Memory B cell (primary cell): ENCODE data around the gene TSTD2.
"Not testable (repeated sequence)": the region's sequence is repeated elsewhere in the genome, so short reads cannot be mapped to it uniquely, and the experiment has no call there.

Experiments
- ATAC-seq: fragments of 150-1000 bp; cut with Tn5 transposase; 2 replicates; pipeline ENCODE4 v1.10.0; 2021; ENCODE audit warnings: low read depth, mild to moderate bottlenecking, moderate library complexity
- DNase-seq, 2 donors: peaks; one replicate each; pipeline ENCODE4 v3.0.0; 2022; ENCODE audit warnings: low spot score in 2 of 2
- H3K27ac Mint-ChIP-seq: one replicate; pipeline ENCODE4 v1.8.0; 2022; ENCODE audit warnings: mild to moderate bottlenecking, moderate library complexity, mixed read lengths
- H3K27me3 Mint-ChIP-seq: one replicate; pipeline ENCODE4 v1.8.0; 2022; ENCODE audit warnings: mixed read lengths
- H3K36me3 Mint-ChIP-seq: one replicate; pipeline ENCODE4 v1.8.0; 2022; ENCODE audit warnings: mild to moderate bottlenecking, mixed read lengths
- H3K4me1 Mint-ChIP-seq: one replicate; pipeline ENCODE4 v1.8.0; 2022; ENCODE audit warnings: mixed read lengths
- H3K4me3 Mint-ChIP-seq: one replicate; pipeline ENCODE4 v1.8.0; 2022; ENCODE audit warnings: mild to moderate bottlenecking, moderate library complexity, mixed read lengths
- H3K9me3 Mint-ChIP-seq: one replicate; pipeline ENCODE4 v1.8.0; 2022; ENCODE audit warnings: mixed read lengths

Gene TSTD2

DNA sequence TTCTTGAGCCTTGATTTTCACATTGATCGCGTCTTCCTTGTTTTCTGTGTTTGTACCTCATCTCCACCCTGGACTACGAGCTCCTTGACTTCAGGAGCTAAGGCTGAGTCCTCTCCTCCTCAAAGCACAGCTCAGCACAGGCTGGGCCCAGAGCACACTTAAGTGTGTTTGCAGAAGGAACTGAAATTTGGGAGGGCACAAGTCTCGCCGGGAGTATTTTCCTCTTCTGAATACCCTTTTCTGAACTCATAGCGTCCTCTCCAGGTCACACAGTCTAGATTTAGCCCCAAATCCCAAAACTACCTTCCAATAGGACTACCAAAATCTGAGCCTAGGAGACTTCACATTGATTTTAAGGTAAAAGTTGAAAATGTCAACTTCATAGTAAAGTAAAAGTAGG is 41.6 kb downstream of the TSTD2 start:
- H3K36me3 Mint-ChIP-seq, result peaks cover 7% of the 10 kb centered on the region
- no peak overlapping the region for H3K27ac Mint-ChIP-seq
- H3K27me3 Mint-ChIP-seq, result peaks cover 2% of the 10 kb centered on the region
- DNase-seq (no peak), ATAC-seq (no peak)
- peaks cover 1% of the 10 kb centered on the region for H3K9me3 Mint-ChIP-seq
- H3K4me3 Mint-ChIP-seq, result no peak overlapping the region
- peaks cover 4% of the 10 kb centered on the region for H3K4me1 Mint-ChIP-seq

GRCh38 chr9:97586909-97587308 is 46.3 kb downstream of the TSTD2 start:
- ATAC-seq, H3K4me1 Mint-ChIP-seq, H3K27me3 Mint-ChIP-seq, H3K27ac Mint-ChIP-seq, H3K36me3 Mint-ChIP-seq, DNase-seq, H3K9me3 Mint-ChIP-seq, H3K4me3 Mint-ChIP-seq: not testable (repeated sequence)

DNA sequence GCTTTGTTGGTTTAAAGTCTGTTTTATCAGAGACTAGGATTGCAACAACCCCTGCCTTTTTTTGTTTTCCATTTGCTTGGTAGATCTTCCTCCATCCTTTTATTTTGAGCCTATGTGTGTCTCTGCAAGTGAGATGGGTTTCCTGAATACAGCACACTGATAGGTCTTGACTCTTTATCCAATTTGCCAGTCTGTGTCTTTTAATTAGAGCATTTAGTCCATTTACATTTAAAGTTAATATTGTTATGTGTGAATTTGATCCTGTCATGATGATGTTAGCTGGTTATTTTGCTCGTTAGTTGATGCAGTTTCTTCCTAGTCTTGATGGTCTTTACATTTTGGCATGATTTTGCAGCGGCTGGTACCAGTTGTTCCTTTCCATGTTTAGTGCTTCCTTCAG is 48.4 kb downstream of the TSTD2 start:
- not testable (repeated sequence) for H3K9me3 Mint-ChIP-seq, H3K4me3 Mint-ChIP-seq, DNase-seq, ATAC-seq, H3K27ac Mint-ChIP-seq, H3K36me3 Mint-ChIP-seq, H3K27me3 Mint-ChIP-seq, H3K4me1 Mint-ChIP-seq

- H3K4me3 Mint-ChIP-seq, ATAC-seq, H3K9me3 Mint-ChIP-seq, H3K4me1 Mint-ChIP-seq, H3K27me3 Mint-ChIP-seq, H3K27ac Mint-ChIP-seq, H3K36me3 Mint-ChIP-seq, DNase-seq: not testable (repeated sequence)
These were observed 51.6 kb downstream of the TSTD2 start for GRCh38 chr9:97581590-97581989.

- Mint-ChIP-seq H3K4me3 (no peak overlapping the region), H3K9me3 (no peaks in the 10 kb centered on the region), H3K36me3 (peaks cover 4% of the 10 kb centered on the region), H3K4me1 (peaks cover 8% of the 10 kb centered on the region), H3K27me3 (peaks cover 1% of the 10 kb centered on the region), H3K27ac (no peak overlapping the region)
- ATAC-seq, result no peak
- no peak for DNase-seq
These were observed 53.3 kb downstream of the TSTD2 start for GRCh38 chr9:97579914-97580313.

GRCh38 chr9:97578846-97579245 is 54.3 kb downstream of the TSTD2 start:
- Mint-ChIP-seq H3K9me3 (no peaks in the 10 kb centered on the region), H3K36me3 (peaks cover 4% of the 10 kb centered on the region), H3K4me1 (peaks cover 8% of the 10 kb centered on the region), H3K4me3 (no peak overlapping the region), H3K27ac (no peak overlapping the region), H3K27me3 (peaks cover 1% of the 10 kb centered on the region)
- no peak for DNase-seq
- ATAC-seq, result no peak

DNA sequence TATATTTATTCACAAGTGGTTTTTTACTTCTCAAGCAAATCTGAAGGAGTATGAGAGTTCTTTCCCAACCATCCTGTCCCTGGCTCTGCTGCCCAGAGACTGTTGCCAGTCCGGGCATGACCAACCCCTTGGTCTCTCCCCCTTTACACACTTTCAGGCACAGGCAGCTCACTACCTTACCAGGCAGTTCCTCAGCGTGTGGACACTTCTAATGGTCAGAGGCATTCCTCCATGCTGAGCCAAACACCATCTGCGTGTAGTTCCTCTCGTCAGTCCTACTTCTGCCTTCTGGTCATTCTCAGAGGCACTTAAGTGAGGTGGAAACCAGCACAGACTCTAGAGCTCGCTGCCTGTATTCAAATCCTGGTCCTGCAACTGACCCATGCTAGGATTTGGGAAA is 56.1 kb downstream of the TSTD2 start:
- Mint-ChIP-seq H3K36me3 (peaks cover 4% of the 10 kb centered on the region), H3K4me3 (no peak overlapping the region), H3K4me1 (peaks cover 8% of the 10 kb centered on the region), H3K9me3 (no peaks in the 10 kb centered on the region), H3K27me3 (peaks cover 1% of the 10 kb centered on the region), H3K27ac (no peak overlapping the region)
- ATAC-seq (no peak), DNase-seq (no peak)

- peaks cover 1% of the 10 kb centered on the region for H3K27me3 Mint-ChIP-seq
- DNase-seq (no peak), ATAC-seq (peak; percentile 35)
- peaks cover 8% of the 10 kb centered on the region for H3K4me1 Mint-ChIP-seq
- H3K9me3 Mint-ChIP-seq, result no peaks in the 10 kb centered on the region
- peaks cover 4% of the 10 kb centered on the region for H3K36me3 Mint-ChIP-seq
- peak overlapping the region; percentile 88 for H3K4me3 Mint-ChIP-seq
- H3K27ac Mint-ChIP-seq, result no peak overlapping the region
These were observed 57.4 kb downstream of the TSTD2 start for GRCh38 chr9:97575673-97576200.

DNA sequence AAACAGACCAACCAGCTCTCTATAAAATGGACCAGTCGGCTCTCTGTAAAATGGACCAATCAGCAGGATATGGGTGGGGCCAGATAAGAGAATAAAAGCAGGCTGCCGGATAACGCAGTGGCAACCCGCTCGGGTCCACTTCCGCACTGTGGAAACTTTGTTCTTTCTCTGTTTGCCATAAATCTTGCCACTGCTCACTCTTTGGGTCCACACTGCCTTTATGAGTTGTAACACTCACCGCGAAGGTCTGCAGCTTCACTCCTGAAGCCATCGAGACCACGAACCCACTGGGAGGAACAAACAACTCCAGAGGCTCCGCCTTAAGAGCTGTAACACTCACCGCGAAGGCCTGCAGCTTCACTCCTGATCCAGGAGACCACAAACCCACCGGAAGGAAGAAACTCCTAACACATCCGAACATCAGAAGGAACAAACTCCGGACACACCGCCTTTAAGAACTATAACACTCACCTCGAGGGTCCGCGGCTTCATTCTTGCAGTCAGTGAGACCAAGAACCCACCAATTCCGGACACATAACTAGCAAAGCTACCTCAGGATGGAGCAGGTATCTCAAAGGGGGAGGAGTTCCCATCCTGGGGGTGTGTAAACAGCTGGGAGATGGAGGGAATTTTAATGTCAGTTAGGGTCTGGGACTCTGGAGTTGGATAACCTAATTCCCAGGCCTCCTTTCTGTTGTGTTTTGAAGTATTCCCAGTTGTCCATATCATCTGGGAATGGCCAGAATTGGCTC is 58.1 kb downstream of the TSTD2 start:
- Mint-ChIP-seq H3K4me3 (peak overlapping the region; percentile 88), H3K27ac (peak overlapping the region; percentile 55)
- ATAC-seq (peak; percentile 63), DNase-seq (peak in 1 of 2 donors; percentile 19)
- not testable (repeated sequence) for H3K9me3 Mint-ChIP-seq, H3K36me3 Mint-ChIP-seq, H3K27me3 Mint-ChIP-seq, H3K4me1 Mint-ChIP-seq

DNA sequence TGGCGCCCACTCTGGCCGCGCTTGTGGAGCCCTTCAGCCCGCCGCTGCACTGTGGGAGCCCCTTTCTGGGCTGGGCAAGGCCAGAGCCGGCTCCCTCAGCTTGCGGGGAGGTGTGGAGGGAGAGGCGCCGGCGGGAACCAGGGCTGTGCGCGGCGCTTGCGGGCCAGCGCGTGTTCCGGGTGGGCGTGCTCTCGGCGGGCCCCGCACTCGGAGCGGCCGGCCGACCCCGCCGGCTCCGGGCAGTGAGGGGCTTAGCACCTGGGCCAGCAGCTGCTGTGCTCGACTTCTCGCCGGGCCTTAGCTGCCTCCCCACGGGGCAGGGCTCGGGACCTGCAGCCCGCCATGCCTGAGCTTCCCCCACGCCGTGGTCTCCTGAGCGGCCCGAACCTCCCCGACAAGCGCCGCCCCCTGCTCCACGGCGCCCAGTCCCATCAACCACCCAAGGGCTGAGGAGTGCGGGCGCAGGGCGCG is 59.0 kb downstream of the TSTD2 start:
- DNase-seq, H3K36me3 Mint-ChIP-seq, H3K27ac Mint-ChIP-seq, H3K4me3 Mint-ChIP-seq, ATAC-seq, H3K27me3 Mint-ChIP-seq, H3K4me1 Mint-ChIP-seq, H3K9me3 Mint-ChIP-seq: not testable (repeated sequence)

DNA sequence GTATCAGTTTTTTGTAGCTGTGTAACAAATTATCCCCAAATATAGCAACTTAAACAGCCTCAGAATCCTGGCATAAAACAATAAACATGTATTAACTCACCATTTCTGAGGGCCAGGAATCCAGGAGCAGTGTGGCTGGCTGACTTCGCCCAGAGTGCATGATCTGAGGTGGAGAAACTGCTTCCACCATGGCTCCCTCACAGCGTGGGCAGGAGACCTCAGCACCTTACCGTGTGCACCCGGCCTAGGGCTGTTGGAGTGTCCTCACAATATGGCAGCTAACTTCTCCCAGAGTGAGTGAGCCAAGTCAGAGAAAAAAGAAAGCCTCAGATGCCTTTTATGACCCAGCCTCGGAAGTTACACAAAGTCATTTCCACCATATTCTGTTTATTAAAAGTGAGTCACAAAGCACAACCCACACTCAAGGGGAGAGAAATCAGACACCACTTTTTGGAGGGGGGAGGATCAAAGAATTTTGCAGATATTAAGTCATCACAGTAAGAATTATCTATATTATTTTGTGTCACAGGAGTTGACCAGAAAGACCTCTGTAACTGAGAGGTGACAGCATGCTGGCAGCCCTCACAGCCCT is 59.6 kb downstream of the TSTD2 start:
- H3K27me3 Mint-ChIP-seq, result peaks cover 1% of the 10 kb centered on the region
- peaks cover 8% of the 10 kb centered on the region for H3K4me1 Mint-ChIP-seq
- no peak overlapping the region for H3K4me3 Mint-ChIP-seq
- DNase-seq, result no peak
- no peaks in the 10 kb centered on the region for H3K9me3 Mint-ChIP-seq
- no peaks in the 10 kb centered on the region for H3K36me3 Mint-ChIP-seq
- ATAC-seq, result no peak
- H3K27ac Mint-ChIP-seq, result no peak overlapping the region

GRCh38 chr9:97572892-97573365 is 60.2 kb downstream of the TSTD2 start:
- H3K27ac Mint-ChIP-seq, result no peak overlapping the region

DNA sequence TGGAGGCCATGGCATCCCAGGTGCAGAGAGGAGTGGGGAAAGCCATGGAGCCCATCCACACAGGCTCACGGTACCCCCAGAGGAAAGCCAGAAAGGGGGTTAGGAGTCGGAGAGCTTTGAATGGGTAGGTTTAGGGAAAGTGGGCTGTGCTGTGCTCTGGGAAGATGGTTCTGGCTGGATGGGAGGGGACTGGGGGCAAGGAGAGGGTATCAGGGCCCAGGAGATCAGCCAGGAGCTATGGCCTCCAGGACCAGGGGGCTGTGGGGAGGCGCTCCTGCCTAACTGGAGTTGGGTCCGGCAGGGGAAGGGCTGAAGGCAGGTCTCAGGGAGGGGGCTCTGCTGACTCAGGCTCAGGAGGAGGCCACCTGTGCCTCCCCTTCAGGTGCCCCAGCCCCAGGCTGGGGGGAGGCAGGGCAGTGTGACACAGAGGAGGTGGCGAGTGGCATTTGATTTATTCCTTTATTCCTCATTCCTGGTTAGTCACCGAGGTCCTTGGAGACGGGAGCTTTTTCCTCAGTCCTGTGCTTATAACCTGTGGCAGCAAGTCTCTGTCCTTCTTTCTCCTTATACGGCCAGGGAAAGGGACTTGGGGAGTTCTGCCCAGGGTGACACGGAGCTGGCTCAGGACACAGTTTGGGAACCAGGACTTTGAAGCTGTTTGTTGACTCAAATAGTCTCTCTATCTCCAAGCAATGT is 60.8 kb downstream of the TSTD2 start:
- H3K27me3 Mint-ChIP-seq, result peaks cover 3% of the 10 kb centered on the region
- peaks cover 8% of the 10 kb centered on the region for H3K4me1 Mint-ChIP-seq
- ATAC-seq (no peak), DNase-seq (no peak)
- H3K4me3 Mint-ChIP-seq, result no peak overlapping the region
- no peaks in the 10 kb centered on the region for H3K36me3 Mint-ChIP-seq
- H3K9me3 Mint-ChIP-seq, result no peaks in the 10 kb centered on the region
- H3K27ac Mint-ChIP-seq, result no peak overlapping the region

More at GRCh38 chr9:97572892-97573365, 60.2 kb downstream of the TSTD2 start:
- ATAC-seq (no peak), DNase-seq (no peak)
- Mint-ChIP-seq H3K9me3 (no peaks in the 10 kb centered on the region), H3K36me3 (no peaks in the 10 kb centered on the region), H3K4me1 (peaks cover 8% of the 10 kb centered on the region), H3K4me3 (no peak overlapping the region), H3K27me3 (peaks cover 3% of the 10 kb centered on the region)

DNA sequence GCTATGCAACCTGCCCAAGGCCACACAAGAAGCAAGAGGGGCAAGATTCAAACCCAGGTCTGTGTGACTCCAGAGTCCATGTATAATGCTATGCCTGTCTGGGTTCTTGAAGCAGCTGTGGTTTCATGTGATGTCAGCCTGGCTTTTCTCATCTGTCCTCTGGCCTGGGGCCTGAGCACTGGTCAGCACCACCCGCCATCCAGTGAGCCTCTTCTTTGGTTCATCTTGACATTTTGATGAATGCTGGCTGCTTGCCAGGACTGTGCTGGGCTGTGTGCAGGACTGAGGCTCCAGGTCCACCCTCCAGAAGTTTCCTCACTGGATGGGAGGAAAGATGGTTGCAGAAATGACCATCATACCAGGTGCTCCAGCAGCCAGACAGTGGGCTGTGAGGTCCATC is 61.5 kb downstream of the TSTD2 start:
- Mint-ChIP-seq H3K4me1 (peaks cover 6% of the 10 kb centered on the region), H3K9me3 (no peaks in the 10 kb centered on the region), H3K36me3 (no peaks in the 10 kb centered on the region), H3K27me3 (peaks cover 1% of the 10 kb centered on the region), H3K4me3 (no peak overlapping the region), H3K27ac (no peak overlapping the region)
- ATAC-seq, result no peak
- DNase-seq, result no peak
